GM21515 (cell line): ENCODE results near the gene MAN1C1.
"Not testable (repeated sequence)": the region's sequence is repeated elsewhere in the genome, so short reads cannot be mapped to it uniquely, and the experiment has no call there.

Experiments
- ATAC-seq: cut with Tn5 transposase; IDR thresholded peaks from one replicate; pipeline ENCODE4 v1.9.1; 2021; ENCODE audit not compliant: unreplicated experiment

The MAN1C1 gene

DNA sequence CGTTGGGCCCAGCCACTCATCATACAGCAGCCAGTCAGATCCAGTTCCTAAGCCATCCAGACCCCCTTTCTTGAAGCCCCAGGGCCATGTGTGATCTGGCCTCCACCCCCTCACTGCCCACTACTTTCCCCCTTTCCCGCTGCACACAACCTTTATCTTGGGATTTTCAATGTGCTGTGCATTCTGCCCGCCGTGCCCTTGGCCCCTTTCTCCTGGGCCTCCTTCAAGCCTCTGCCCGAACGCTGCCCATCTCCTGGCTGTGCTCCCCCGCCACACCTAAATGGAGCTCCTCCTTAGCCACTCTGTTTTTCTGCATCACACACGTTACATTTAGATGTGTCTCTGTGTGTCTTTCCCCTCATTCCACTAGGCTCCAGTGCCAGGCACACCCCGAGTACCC, 116.7 kb downstream of the MAN1C1 start:
- no peak for ATAC-seq

DNA sequence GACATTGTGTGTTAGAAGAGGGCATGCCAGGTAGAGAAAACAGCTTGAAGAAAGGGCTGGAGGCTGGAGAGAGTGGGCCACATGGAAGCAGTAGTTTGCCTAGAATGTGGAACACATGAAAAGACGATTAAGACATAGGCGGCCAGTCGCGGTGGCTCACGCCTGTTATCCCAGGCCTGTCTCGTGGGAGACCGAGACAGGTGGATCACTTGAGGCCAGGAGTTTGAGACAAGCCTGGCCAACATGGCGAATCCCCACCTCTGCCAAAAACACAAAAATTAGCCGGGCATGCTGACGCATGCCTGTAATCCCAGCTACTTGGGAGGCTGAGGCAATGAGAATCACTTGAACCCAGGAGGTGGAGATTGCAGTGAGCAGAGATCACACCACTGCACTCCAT, 118.4 kb downstream of the MAN1C1 start:
- ATAC-seq: not testable (repeated sequence)

- no peak for ATAC-seq
These were observed 119.5 kb downstream of the MAN1C1 start for GRCh38 chr1:25735956-25736529.

GRCh38 chr1:25737130-25737529, 120.5 kb downstream of the MAN1C1 start:
- no peak for ATAC-seq

- ATAC-seq: no peak
These were observed 121.9 kb downstream of the MAN1C1 start for GRCh38 chr1:25738499-25738898.

DNA sequence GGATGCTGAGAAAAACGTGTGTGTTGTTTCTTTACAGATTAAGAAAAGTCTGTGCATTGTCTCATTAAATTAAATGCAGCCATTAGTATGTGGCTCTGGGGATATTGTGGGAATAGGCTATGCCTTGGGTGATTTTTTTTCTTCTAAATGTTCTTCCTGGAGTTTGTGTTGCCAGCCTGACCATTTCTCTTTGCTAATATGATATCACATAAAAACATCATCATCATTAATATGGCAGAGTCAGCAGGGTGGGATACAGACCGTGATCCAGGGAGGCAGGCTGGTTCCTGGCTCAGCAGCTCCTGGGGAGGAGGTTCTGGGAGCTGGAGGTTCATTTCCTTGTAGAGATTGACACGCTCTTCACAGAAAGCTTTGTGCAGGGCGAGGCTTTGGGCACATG, 122.8 kb downstream of the MAN1C1 start:
- no peak for ATAC-seq

- ATAC-seq: no peak
These were observed 123.5 kb downstream of the MAN1C1 start for GRCh38 chr1:25740071-25740470.

DNA sequence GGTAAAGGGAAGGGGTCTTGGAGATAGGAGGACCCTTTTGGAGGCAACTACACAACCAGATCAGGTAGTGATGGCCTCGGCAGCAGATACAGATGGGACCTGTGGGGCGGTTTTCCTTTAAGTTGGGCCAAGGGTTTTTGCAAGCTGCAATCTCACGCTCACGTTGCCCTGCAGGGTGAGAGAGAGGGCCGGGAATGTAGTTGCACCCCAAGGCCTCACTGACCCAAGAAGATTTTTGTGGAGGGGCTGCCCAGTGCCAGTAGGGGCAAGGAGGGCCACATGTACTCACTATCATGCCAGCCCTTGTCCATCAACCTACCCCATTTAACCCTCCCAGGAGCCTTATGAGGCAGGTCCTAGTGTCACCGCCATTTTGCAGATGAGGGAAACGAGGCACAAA, 125.7 kb downstream of the MAN1C1 start:
- ATAC-seq: no peak

- ATAC-seq: no peak
These were observed 126.9 kb downstream of the MAN1C1 start for GRCh38 chr1:25743164-25744139.

- ATAC-seq: no peak
These were observed 127.6 kb downstream of the MAN1C1 start for GRCh38 chr1:25744140-25744581.

DNA sequence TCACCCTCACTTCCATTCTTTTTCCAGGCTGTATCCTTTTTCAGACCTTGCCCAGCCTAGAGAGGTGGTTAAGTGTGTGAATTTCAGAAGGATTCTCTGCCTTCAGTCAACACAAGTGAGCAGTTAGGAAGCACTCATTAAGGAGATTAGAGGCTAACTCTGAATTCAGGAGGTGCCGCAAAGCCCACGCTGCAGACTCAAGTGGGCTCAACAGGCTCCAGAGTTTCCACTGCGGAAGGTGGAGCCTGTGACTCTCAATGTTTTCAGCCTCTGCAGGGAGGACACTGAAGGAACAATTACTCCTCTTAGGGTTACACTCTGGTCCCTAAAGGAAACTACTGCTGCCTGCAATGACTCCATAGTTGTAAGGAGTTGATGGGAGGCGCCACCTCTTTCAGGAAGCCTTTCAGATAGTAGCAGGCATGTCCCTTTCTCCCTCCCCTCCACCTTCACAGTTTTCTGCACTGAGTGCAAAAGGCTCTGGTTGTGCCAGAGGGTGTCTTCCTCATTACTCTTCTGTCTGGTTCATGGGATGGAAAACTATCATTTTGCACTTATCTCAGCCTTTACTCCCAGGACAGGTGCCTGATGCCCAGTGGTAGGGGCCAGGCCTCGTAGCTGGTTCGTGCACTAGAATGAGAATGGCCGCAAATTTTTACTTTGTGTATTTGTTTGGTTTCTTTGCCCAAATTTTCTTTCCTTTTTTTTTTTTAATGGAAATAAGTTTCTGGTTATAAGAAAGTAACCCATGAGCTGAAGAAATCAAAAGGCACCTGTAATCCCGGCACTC, 128.2 kb downstream of the MAN1C1 start:
- ATAC-seq: no peak

DNA sequence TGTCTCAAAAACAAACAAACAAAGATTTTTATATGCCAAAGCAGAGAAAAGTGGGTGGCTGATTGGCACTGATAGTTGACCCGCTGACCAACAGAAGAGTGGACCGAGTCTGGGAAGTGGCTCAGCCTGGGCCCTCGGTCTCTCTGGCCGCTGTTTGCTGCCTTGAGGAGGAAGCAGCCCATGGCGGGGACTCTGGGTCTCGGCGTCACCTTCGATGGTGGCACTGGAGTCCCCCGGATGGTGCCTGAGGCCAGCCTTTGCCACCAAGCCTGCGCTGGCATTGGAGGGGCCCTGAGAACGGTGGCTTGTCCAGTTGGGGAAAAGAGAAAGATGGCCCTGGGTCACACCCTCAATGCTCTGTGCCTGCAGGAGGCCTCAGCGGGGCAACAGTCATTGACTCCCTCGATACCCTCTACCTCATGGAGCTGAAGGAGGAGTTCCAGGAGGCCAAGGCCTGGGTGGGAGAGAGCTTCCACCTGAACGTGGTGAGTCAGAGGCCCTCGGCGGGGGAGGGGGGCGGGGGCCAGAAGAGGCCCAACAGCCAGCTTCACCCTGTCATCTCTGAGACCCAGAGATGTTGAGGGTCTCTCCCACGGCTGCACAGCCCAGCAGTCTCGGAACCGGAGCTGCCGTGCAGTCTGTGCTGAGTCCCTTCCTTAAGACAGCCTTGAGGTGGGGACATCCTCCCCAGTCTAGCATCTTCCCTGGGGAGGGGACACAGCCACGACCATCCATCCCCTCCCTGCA, 129.9 kb downstream of the MAN1C1 start:
- ATAC-seq: no peak

- no peak for ATAC-seq
These were observed 130.6 kb downstream of the MAN1C1 start for GRCh38 chr1:25747046-25747719.

DNA sequence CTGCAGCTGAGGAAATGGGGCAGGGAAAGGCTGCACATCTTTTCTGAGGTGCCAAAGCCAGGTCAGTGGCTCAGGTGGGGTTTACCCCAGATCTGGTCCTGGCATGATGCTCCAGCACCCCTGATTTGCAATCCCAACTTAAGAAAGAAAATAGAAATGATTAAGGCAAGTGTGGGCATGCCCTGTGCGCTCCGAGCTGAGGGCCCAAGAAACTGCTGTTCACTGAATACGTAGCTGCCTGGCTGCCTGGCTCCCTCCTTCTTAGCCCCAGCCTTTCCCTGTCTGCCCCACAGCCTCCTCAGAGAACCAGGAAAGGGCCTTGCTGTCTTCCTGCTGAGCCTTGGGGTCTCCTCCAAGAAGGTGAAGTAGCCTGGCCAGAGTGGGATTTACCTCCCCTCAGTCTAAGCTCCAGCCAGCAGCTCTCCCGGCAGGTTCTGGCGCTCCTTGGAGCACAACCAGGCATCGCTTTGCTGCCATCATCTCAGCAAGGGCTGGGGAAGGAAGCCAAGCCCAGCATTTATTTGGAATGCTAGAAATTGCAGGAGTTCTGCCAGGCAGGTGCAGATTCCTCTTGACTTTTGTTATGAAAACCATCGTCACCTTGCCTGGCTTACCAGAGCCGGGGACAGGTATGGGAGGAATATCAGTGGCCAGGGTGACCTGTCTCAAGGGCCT, 132.1 kb downstream of the MAN1C1 start:
- ATAC-seq: no peak

- ATAC-seq: no peak
These were observed 134.5 kb downstream of the MAN1C1 start for GRCh38 chr1:25750923-25751605.

GRCh38 chr1:25754470-25755181, 138.0 kb downstream of the MAN1C1 start:
- no peak for ATAC-seq

DNA sequence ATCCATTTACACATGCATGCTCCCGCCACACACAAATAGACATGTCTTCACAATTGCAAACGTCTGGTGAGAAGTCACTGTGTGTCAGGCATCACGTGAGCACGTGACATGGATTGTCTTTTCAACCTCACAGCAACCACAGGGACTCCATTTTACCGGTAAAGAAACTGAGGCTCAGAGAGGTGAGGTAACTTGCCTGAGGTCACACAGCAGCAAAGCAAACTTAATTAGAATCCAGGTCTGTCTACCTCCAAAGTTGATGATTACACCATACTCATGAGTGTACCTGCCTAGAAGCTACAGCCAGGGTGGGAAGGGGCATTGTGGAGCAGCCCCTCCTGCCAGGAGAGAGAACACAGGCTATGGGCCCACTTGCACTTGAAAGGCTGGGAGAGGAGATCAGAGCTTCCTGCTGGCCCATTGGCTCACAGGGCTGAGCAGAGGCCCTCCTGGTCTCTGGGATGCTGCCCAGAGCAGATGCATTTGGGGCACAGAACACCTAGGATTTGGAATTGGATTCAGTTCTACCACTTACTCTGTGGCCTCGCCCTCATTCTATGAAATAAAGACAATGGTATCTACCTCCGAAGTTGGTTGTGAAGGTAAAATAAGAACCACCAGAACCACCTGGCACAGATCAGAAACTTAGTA, 139.0 kb downstream of the MAN1C1 start:
- no peak for ATAC-seq

- no peak for ATAC-seq
These were observed 139.6 kb downstream of the MAN1C1 start for GRCh38 chr1:25756215-25756614.
